Coronary artery (tissue), 2 donors: Measurements from ENCODE around the gene OBSCN.

Experiments
- DNase-seq: peaks from one replicate; pipeline ENCODE4 v3.0.0-alpha.2; 2017; ENCODE audit warnings: low spot score
- H3K27ac ChIP-seq, 2 donors: fragments of 200-600 bp; sonication (generic); one replicate each; pipeline ENCODE4 v1.5.1; 2016 to 2019
- H3K4me3 ChIP-seq: fragments of 200-600 bp; sonication (generic); 2 replicates; pipeline ENCODE4 v1.5.1; 2016; ENCODE audit warnings: mild to moderate bottlenecking, moderate library complexity
- TF ChIP-seq, protein P1 (sequence below): fragments of 200-600 bp; sonication (generic); IDR thresholded peaks from one replicate; pipeline ENCODE4 v1.5.1; 2019; ENCODE audit warnings: antibody characterized with exemption

The OBSCN gene

DNA sequence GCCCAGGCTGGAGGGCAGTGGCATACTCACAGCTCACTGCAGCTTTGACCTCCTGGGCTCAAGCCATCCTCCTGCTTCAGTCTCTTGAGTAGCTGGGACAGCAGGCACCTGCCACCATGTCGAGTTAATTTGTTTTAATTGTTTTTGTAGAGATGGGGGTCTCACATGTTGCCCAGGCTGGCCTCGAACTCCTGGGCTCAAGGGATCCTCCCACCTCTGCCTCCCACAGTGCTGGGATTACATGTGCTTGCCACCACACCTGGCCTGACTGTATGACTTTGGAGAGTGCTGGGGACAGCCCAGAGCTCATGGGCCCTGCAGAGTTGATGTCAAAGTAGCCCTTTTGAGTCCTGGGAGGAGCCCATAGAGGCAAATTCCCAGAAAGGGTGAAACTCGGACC, 1.8 kb downstream of the OBSCN start:
- no peak overlapping the region for H3K4me3 ChIP-seq
- TF ChIP-seq, protein P1, sequence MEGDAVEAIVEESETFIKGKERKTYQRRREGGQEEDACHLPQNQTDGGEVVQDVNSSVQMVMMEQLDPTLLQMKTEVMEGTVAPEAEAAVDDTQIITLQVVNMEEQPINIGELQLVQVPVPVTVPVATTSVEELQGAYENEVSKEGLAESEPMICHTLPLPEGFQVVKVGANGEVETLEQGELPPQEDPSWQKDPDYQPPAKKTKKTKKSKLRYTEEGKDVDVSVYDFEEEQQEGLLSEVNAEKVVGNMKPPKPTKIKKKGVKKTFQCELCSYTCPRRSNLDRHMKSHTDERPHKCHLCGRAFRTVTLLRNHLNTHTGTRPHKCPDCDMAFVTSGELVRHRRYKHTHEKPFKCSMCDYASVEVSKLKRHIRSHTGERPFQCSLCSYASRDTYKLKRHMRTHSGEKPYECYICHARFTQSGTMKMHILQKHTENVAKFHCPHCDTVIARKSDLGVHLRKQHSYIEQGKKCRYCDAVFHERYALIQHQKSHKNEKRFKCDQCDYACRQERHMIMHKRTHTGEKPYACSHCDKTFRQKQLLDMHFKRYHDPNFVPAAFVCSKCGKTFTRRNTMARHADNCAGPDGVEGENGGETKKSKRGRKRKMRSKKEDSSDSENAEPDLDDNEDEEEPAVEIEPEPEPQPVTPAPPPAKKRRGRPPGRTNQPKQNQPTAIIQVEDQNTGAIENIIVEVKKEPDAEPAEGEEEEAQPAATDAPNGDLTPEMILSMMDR, result no peak
- H3K27ac ChIP-seq, result no peak overlapping the region
- no peak for DNase-seq

DNA sequence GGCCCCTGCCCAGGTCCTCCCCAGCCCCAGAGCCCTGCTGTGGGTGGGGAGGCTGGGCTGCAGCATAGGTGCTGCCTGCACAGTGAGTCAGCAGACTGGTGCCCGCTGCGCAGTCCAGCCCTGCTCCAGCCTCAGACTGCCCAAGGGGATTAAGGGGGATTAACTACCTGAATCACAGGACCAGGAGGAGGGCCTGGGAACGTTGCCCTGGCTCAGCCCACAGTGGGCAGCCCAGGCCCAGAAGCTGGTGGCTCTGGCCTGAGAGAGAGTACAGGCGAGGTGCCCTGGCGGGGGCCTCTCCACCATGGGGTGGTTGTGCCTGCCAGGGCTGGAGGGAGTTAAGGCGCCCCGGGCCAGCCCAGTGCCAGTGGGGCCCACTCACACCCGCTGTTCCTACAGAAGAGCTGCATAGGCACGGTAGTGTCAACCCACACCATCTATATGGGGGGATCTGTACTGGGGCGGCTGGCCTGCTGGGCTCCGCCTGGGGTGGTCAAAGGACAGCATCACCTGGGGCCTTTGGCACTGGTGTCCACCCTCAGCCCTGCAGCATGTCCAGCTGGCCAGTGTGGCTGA, 2.3 kb downstream of the OBSCN start:
- Histone ChIP-seq H3K4me3 (no peak overlapping the region), H3K27ac (no peak overlapping the region)
- TF ChIP-seq, protein P1, result no peak
- no peak for DNase-seq

GRCh38 chr1:228210712-228211530, 3.1 kb downstream of the OBSCN start:
- Histone ChIP-seq H3K27ac (no peak overlapping the region), H3K4me3 (no peak overlapping the region)
- no peak for DNase-seq
- TF ChIP-seq, protein P1, result no peak

DNA sequence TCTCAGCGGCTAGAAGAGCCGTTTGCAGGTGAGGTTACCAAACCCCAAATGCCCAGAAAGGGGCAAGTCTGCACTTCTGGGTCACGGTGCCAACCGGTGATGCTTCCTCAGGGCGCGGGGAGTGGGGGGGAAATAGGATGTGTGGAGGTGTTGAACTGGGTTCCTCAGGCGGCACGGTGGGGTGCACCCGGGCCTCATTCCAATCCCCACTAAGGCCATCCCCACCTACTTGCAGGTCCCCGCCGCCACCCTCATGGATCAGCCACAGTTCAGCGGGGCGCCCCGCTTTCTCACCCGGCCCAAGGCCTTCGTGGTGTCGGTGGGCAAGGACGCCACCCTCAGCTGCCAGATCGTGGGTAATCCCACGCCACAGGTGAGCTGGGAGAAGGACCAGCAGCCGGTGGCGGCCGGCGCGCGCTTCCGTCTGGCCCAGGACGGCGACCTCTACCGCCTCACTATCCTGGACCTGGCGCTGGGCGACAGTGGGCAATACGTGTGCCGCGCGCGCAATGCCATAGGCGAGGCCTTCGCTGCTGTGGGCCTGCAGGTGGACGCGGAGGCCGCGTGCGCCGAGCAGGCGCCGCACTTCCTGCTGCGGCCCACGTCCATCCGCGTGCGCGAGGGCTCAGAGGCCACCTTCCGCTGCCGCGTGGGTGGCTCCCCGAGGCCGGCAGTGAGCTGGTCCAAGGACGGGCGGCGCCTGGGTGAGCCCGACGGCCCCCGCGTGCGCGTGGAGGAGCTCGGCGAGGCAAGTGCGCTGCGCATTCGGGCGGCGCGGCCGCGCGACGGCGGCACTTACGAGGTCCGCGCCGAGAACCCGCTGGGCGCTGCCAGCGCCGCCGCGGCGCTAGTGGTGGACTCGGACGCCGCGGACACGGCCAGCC, 3.9 kb downstream of the OBSCN start:
- peak overlapping the region; percentile 67 for H3K4me3 ChIP-seq
- no peak for DNase-seq
- TF ChIP-seq, protein P1, result no peak
- no peak overlapping the region for H3K27ac ChIP-seq

DNA sequence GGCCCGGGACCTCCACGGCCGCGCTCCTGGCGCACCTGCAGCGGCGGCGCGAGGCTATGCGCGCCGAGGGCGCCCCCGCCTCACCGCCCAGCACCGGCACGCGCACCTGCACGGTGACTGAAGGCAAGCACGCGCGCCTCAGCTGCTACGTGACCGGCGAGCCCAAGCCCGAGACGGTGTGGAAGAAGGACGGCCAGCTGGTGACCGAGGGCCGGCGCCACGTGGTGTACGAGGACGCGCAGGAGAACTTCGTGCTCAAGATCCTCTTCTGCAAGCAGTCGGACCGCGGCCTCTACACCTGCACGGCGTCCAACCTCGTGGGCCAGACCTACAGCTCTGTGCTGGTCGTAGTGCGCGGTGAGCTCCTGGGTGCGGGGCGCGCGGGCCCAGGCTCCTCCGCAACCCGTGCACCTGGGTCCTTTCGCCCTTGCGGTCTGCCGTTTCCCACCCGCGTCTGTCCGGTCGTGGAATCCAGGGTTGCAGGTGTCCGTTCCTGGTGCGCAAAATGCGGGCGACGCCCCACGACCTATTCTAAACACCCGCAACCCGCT, 4.6 kb downstream of the OBSCN start:
- DNase-seq, result no peak
- TF ChIP-seq, protein P1, result no peak

DNA sequence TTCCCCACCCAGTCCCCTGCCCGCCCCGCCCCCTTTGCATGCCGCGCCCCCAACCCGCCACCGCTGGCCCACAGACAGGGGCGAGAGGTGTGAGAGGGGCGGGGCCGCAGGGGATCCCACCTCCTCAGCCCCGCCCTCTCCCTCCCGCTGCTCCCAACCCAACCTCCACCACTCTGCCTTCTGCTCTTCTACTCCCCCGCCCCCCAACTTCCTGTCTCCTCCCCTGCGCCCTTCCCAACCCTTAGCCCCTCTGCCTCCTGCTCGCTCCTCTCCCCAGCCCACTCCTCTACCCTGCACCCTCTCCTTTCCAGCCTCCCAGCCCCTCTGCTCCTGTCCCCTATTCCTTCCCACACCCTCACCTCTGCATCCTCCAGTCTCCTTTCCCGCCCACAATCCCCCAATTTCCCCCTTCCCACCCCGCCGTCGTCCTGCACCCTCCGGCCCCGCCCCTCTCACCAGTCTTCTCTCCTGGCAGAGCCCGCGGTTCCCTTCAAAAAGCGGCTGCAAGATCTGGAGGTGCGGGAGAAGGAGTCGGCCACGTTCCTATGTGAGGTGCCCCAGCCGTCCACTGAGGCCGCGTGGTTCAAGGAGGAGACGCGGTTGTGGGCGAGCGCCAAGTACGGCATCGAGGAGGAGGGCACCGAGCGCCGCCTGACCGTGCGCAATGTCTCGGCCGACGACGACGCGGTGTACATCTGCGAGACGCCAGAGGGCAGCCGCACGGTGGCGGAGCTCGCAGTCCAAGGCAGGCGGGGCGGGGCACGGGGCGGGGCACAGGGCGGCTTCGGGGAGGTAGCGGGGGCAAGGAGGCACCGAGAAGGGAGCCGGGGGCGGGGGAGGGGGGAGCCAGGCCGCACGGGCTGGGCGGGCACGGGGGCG, 5.4 kb downstream of the OBSCN start:
- H3K27ac ChIP-seq, result no peak overlapping the region
- peak overlapping the region; percentile 67 for H3K4me3 ChIP-seq
- TF ChIP-seq, protein P1, result peak; percentile 28
- DNase-seq, result no peak

More for the DNA sequence above, 4.6 kb downstream of the OBSCN start:
- Histone ChIP-seq H3K27ac (no peak overlapping the region), H3K4me3 (peak overlapping the region; percentile 67)
